H1 (cell line): Measurements from ENCODE around the gene AOPEP. TPM values are rescaled to one million over a fixed set of nuclear protein-coding genes. Genes with fewer than 3 reads are reported as not detected.

Source experiments
- CTCF ChIA-PET: fragments of 300-600 bp; sonication (Branson Sonifier 250); formaldehyde crosslinking; loops from one replicate; lab custom pipeline; 2021; ENCODE audit not compliant: partially characterized antibody; lab: Charles Lee
- POLR2A ChIA-PET: fragments of 300-600 bp; sonication (Branson Sonifier 250); formaldehyde crosslinking; loops from one replicate; lab custom pipeline; 2021; ENCODE audit warnings: inconsistent platforms; ENCODE audit not compliant: partially characterized antibody; lab: Charles Lee
- DNase-seq, 2 experiments: peaks; one replicate each; pipeline versions ENCODE4 v3.0.0 to v3.0.0-alpha.2; 2010 to 2022; ENCODE audit warnings: low spot score in 2 of 2, low read depth in 1 of 2, mixed read lengths in 1 of 2
- FAIRE-seq: peaks from 2 replicates; lab custom pipeline; 2011; peaks lifted over from hg19 to GRCh38; lab: Jason Lieb, UNC
- H2AFZ ChIP-seq: 2 replicates; pipeline ENCODE4 v1.8.1; 2012; ENCODE audit warnings: low read length, inconsistent platforms
- H2AK5ac ChIP-seq: 2 replicates; pipeline ENCODE4 v1.6.1; 2013; ENCODE audit warnings: low read depth, low read length
- H2BK120ac ChIP-seq: replicated peaks from 2 replicates; pipeline ENCODE3; 2013; ENCODE audit warnings: low read depth, low read length, inconsistent platforms
- H2BK12ac ChIP-seq: 2 replicates; pipeline ENCODE4 v1.6.1; 2013; ENCODE audit warnings: low read depth, low read length
- H2BK15ac ChIP-seq: 2 replicates; pipeline ENCODE4 v1.6.1; 2013; ENCODE audit warnings: low read length
- H2BK20ac ChIP-seq: 2 replicates; pipeline ENCODE4 v1.6.1; 2013; ENCODE audit warnings: low read length
- H2BK5ac ChIP-seq: 2 replicates; pipeline ENCODE4 v1.6.1; 2013; ENCODE audit warnings: low read depth, low read length
- H3K14ac ChIP-seq: 2 replicates; pipeline ENCODE4 v1.6.1; 2013; ENCODE audit warnings: inconsistent platforms; ENCODE audit not compliant: insufficient read length
- H3K18ac ChIP-seq: 2 replicates; pipeline ENCODE4 v1.6.1; 2013; ENCODE audit warnings: low read length; ENCODE audit errors: extremely low read depth
- H3K23ac ChIP-seq: 2 replicates; pipeline ENCODE4 v1.6.1; 2013; ENCODE audit warnings: inconsistent platforms; ENCODE audit not compliant: insufficient read length
- H3K23me2 ChIP-seq: 2 replicates; pipeline ENCODE4 v1.6.1; 2013; ENCODE audit warnings: low read depth, low read length
- H3K27ac ChIP-seq: 2 replicates; pipeline ENCODE4 v1.6.1; 2011; ENCODE audit warnings: low read depth, low read length, inconsistent platforms
- H3K27me3 ChIP-seq, 4 experiments: replicated peaks in 1 of 4; 1 replicate in 1 of 4; 2 replicates in 3 of 4; pipeline versions ENCODE4 v1.6.1 to v1.8.1; 2011 to 2013; ENCODE audit warnings: low read length in 3 of 4, mild to moderate bottlenecking in 3 of 4, inconsistent platforms in 2 of 4, mixed read lengths in 2 of 4, moderate library complexity in 1 of 4; ENCODE audit not compliant: control insufficient read depth in 3 of 4, insufficient read depth in 3 of 4; ENCODE audit errors: extremely low read depth in 1 of 4
- H3K36me3 ChIP-seq, 4 experiments: 2 replicates each; pipeline versions ENCODE4 v1.6.1 to v1.8.1; 2011 to 2013; ENCODE audit warnings: mild to moderate bottlenecking in 4 of 4, low read length in 3 of 4, moderate library complexity in 2 of 4, control low read depth in 1 of 4, inconsistent platforms in 1 of 4; ENCODE audit not compliant: insufficient read depth in 4 of 4, control insufficient read depth in 2 of 4
- H3K4ac ChIP-seq: replicated peaks from 2 replicates; pipeline ENCODE3; 2013; ENCODE audit warnings: low read length, low read depth, mixed read lengths, inconsistent platforms; ENCODE audit not compliant: insufficient read length
- H3K4me1 ChIP-seq, 4 experiments: replicated peaks in 1 of 4; 1 replicate in 1 of 4; 2 replicates in 3 of 4; pipeline versions ENCODE4 v1.6.1 to v1.8.1; 2011 to 2013; ENCODE audit warnings: low read length in 3 of 4, inconsistent platforms in 2 of 4, mixed read lengths in 1 of 4; ENCODE audit not compliant: insufficient read depth in 4 of 4, control insufficient read depth in 3 of 4
- H3K4me2 ChIP-seq, 2 experiments: 2 replicates each; pipeline versions ENCODE4 v1.6.1 to v1.8.1; 2011 to 2013; ENCODE audit warnings: low read depth in 2 of 2, low read length in 2 of 2, control low read depth in 1 of 2, inconsistent platforms in 1 of 2, mild to moderate bottlenecking in 1 of 2; ENCODE audit not compliant: insufficient read depth in 1 of 2
- H3K4me3 ChIP-seq, 4 experiments: fragments of 200-600, 300-600 bp in 1 of 4; sonication (generic), shearing (Covaris generic), sonication (Bioruptor Twin) in 1 of 4; 2 replicates each; pipeline versions ENCODE4 v1.5.1 to v1.8.1; 2011 to 2016; ENCODE audit warnings: low read length in 4 of 4, low read depth in 3 of 4, control low read depth in 2 of 4, inconsistent platforms in 2 of 4, mild to moderate bottlenecking in 2 of 4, mixed read lengths in 1 of 4, moderate library complexity in 1 of 4; ENCODE audit not compliant: insufficient read depth in 2 of 4; ENCODE audit errors: extremely low read depth in 1 of 4
- H3K56ac ChIP-seq: replicated peaks from 2 replicates; pipeline ENCODE3; 2013; ENCODE audit warnings: low read depth, mild to moderate bottlenecking, mixed read lengths, low read length, inconsistent platforms; ENCODE audit not compliant: insufficient read length
- H3K79me1 ChIP-seq: 2 replicates; pipeline ENCODE4 v1.6.1; 2013; ENCODE audit warnings: low read depth, low read length, control low read depth
- H3K79me2 ChIP-seq, 2 experiments: 2 replicates each; pipeline versions ENCODE4 v1.6.1 to v1.8.1; 2012 to 2013; ENCODE audit warnings: low read length in 2 of 2, mild to moderate bottlenecking in 2 of 2, inconsistent platforms in 1 of 2; ENCODE audit not compliant: insufficient read depth in 2 of 2, control insufficient read depth in 1 of 2
- H3K9ac ChIP-seq, 4 experiments: replicated peaks in 1 of 4; 1 replicate in 1 of 4; 2 replicates in 3 of 4; pipeline versions ENCODE4 v1.6.1 to v1.8.1; 2011 to 2013; ENCODE audit warnings: low read depth in 3 of 4, low read length in 3 of 4, control low read depth in 2 of 4, mild to moderate bottlenecking in 2 of 4, moderate library complexity in 2 of 4, inconsistent platforms in 1 of 4; ENCODE audit errors: extremely low read depth in 1 of 4
- H3K9me3 ChIP-seq, 2 experiments: 2 replicates each; pipeline versions ENCODE4 v1.6.1 to v1.8.1; 2012 to 2013; ENCODE audit warnings: mild to moderate bottlenecking in 2 of 2, moderate library complexity in 2 of 2, control low read depth in 1 of 2, inconsistent platforms in 1 of 2, low read depth in 1 of 2, low read length in 1 of 2, mixed read lengths in 1 of 2; ENCODE audit not compliant: insufficient read depth in 2 of 2
- H4K20me1 ChIP-seq, 2 experiments: replicated peaks in 1 of 2; 2 replicates each; pipeline versions ENCODE3 to v1.8.1; 2011 to 2013; ENCODE audit warnings: inconsistent platforms in 2 of 2, low read length in 2 of 2, mild to moderate bottlenecking in 1 of 2; ENCODE audit not compliant: insufficient read depth in 2 of 2, control insufficient read depth in 1 of 2
- H4K5ac ChIP-seq: 2 replicates; pipeline ENCODE4 v1.6.1; 2013; ENCODE audit warnings: low read length, low read depth, mixed read lengths, inconsistent platforms; ENCODE audit not compliant: insufficient read length
- H4K8ac ChIP-seq: 2 replicates; pipeline ENCODE4 v1.8.0; 2013; ENCODE audit warnings: mild to moderate bottlenecking, moderate library complexity, low read length, inconsistent platforms; ENCODE audit not compliant: insufficient read depth; ENCODE audit errors: extremely low read depth
- H4K91ac ChIP-seq: replicated peaks from 2 replicates; pipeline ENCODE3; 2013; ENCODE audit warnings: low read length, mixed read lengths, inconsistent platforms; ENCODE audit not compliant: insufficient read length
- TBP ChIP-seq: IDR thresholded peaks from 2 replicates; pipeline ENCODE4 v1.6.1; 2011; ENCODE audit warnings: low read depth, low read length, improper control_type of control experiment
- polyA plus RNA-seq, 7 experiments: library from polyadenylated mRNA; depleted of rRNA in 3 of 7; stranded (reverse) in 5 of 7; unstranded in 2 of 7; fragments of >200 nt in 5 of 7; fragments of 200-250 nt in 2 of 7; gene quantifications; 1 replicate in 5 of 7; 2 replicates in 1 of 7; 4 replicates in 1 of 7; pipeline versions ENCODE4 v1.2.1 to v1.2.3, GENCODE V29; 2011 to 2013; ENCODE audit warnings: missing spikeins in 2 of 7, mixed read lengths in 2 of 7
- total RNA-seq: library from RNA; stranded (reverse); fragmentation: NEBNext Ultra II Directional; extraction: Animal tissue kit (Norgen Biotek cat#: 25700); gene quantifications from 2 replicates; pipeline ENCODE4 v1.2.1, GENCODE V29; 2021

The AOPEP gene
- total and polyA plus RNA-seq, 2 of the 8 experiments (the other 6 are each of a cell fraction or from before 2014, with no cell fraction given) = 6.1 to 14.3 TPM

DNA sequence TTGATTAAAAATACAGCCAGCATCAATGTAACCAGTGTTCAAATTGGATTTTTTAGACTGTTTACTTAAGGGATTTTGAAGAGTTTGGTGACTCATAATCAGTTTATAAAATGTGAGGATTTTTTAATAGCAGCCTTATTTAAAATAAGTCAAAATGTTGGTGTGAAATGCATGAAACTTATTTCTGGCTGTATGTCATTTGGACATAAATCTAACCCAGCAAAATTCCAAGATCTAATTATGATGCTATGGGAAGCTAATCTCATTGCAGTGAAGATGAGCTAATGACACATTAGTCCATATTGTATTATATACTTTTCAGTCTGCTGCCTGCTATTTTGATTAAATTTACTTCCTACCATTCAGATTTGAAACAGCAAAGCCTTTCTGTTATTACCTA lies 140.3 kb downstream of the AOPEP start:
- H3K79me1 ChIP-seq = no peaks in the 10 kb centered on the region
- CTCF ChIA-PET = interaction anchor here (0.6 to 1.9 kb wide), 4 partner anchors 9 to 1547 kb away, joined by 3 to 6 read pairs (median 4); no protein-coding TSS in a partner anchor

More for the DNA sequence above, 140.3 kb downstream of the AOPEP start:
- TF ChIP-seq TBP = no peak
- Histone ChIP-seq H3K9ac (no peak overlapping the region), H3K56ac (no peak overlapping the region), H2BK15ac (no peak overlapping the region), H3K4me1 (peaks cover 0 to 5% (median 0%) of the 10 kb centered on the region in 4 experiments; a peak in 3 of 7 replicates), H3K14ac (no peak overlapping the region), H3K18ac (no peak overlapping the region), H2BK5ac (no peak overlapping the region), H3K4ac (no peak overlapping the region), H2BK120ac (no peak overlapping the region), H2BK20ac (no peak overlapping the region), H3K9me3 (no peaks in the 10 kb centered on the region), H3K79me2 (no peaks in the 10 kb centered on the region), H4K91ac (no peak overlapping the region), H4K8ac (no peak overlapping the region), H3K4me3 (no peak overlapping the region), H3K27ac (no peak overlapping the region), H3K23ac (no peak overlapping the region), H3K4me2 (no peak overlapping the region), H3K23me2 (no peaks in the 10 kb centered on the region), H4K20me1 (no peaks in the 10 kb centered on the region), H3K36me3 (no peaks in the 10 kb centered on the region), H2AK5ac (no peak overlapping the region), H4K5ac (no peak overlapping the region), H3K27me3 (no peaks in the 10 kb centered on the region), H2BK12ac (no peak overlapping the region), H2AFZ (no peak overlapping the region)
- DNase-seq = no peak
- POLR2A ChIA-PET = no interaction called here
- no peak for FAIRE-seq
